B cell (primary cell): Measurements from ENCODE around the gene ABHD12B. TPM values are rescaled to one million over a fixed set of nuclear protein-coding genes. Genes with fewer than 3 reads are reported as not detected.

Experiments
- ATAC-seq: fragments of 200-7000 bp; cut with Tn5 transposase; one replicate; pipeline ENCODE4 v1.10.0; 2021; ENCODE audit warnings: low read depth, mild to moderate bottlenecking, moderate number of reproducible peaks, moderate library complexity
- CTCF ChIA-PET: fragments of 350-600 bp; sonication (Branson Sonifier 250); formaldehyde crosslinking; loops from one replicate; lab custom pipeline; 2021; ENCODE audit warnings: antibody characterized with exemption, inconsistent platforms; lab: Charles Lee
- POLR2A ChIA-PET: fragments of 350-600 bp; sonication (Branson Sonifier 250); formaldehyde crosslinking; loops from one replicate; lab custom pipeline; 2021; ENCODE audit warnings: antibody characterized with exemption; lab: Charles Lee
- DNase-seq: peaks from one replicate; pipeline ENCODE4 v3.0.0; 2013
- H2AFZ ChIP-seq: 2 replicates; pipeline ENCODE4 v1.6.1; 2012; ENCODE audit warnings: mild to moderate bottlenecking, low read depth, low read length; ENCODE audit not compliant: insufficient read depth, poor library complexity, severe bottlenecking
- H3K27ac ChIP-seq, 2 donors: 1 replicate in 1 of 2; 2 replicates in 1 of 2; pipeline ENCODE4 v1.5.1; 2012 to 2013; ENCODE audit warnings: low read length in 2 of 2, mild to moderate bottlenecking in 2 of 2, moderate library complexity in 1 of 2
- H3K27me3 ChIP-seq, 4 experiments: fragments of 200-600 bp in 1 of 4; sonication (generic) in 1 of 4; replicated peaks in 1 of 4; 1 replicate in 2 of 4; 2 replicates in 2 of 4; pipeline versions ENCODE4 v1.6.1 to v1.7.0; 2013 to 2016; ENCODE audit warnings: low read length in 3 of 4, mild to moderate bottlenecking in 2 of 4, mixed read lengths in 1 of 4, moderate library complexity in 1 of 4; ENCODE audit not compliant: insufficient read depth in 4 of 4, control insufficient read depth in 3 of 4; ENCODE audit errors: control extremely low read depth in 1 of 4
- H3K36me3 ChIP-seq, 2 experiments: replicated peaks in 1 of 2; 1 replicate in 1 of 2; 2 replicates in 1 of 2; pipeline versions ENCODE4 v1.6.1 to v1.7.1; 2013; ENCODE audit warnings: low read length in 1 of 2; ENCODE audit not compliant: insufficient read depth in 2 of 2, control insufficient read depth in 1 of 2; ENCODE audit errors: control extremely low read depth in 1 of 2, extremely low read depth in 1 of 2
- H3K4me1 ChIP-seq, 2 donors: fragments of 200-600 bp in 1 of 2; sonication (generic) in 1 of 2; 1 replicate in 1 of 2; 2 replicates in 1 of 2; pipeline versions ENCODE4 v1.5.1 to v1.6.1; 2013 to 2017; ENCODE audit warnings: low read length in 2 of 2; ENCODE audit not compliant: control insufficient read depth in 2 of 2, insufficient read depth in 2 of 2
- H3K4me2 ChIP-seq: replicated peaks from 2 replicates; pipeline ENCODE3; 2012; ENCODE audit warnings: mild to moderate bottlenecking, low read depth, low read length; ENCODE audit not compliant: poor library complexity, severe bottlenecking
- H3K4me3 ChIP-seq, 5 experiments: fragments of 200-600 bp in 1 of 5; sonication (generic) in 1 of 5; 1 replicate in 3 of 5; 2 replicates in 2 of 5; pipeline versions ENCODE4 v1.5.1 to v1.7.0; 2011 to 2016; ENCODE audit warnings: low read length in 4 of 5, mild to moderate bottlenecking in 4 of 5, low read depth in 2 of 5, control low read depth in 1 of 5, moderate library complexity in 1 of 5; ENCODE audit not compliant: insufficient read depth in 1 of 5; ENCODE audit errors: control extremely low read depth in 1 of 5, extremely low read depth in 1 of 5
- H3K79me2 ChIP-seq: fragments of 200-600 bp; sonication (generic); one replicate; pipeline ENCODE4 v1.6.0; 2016; ENCODE audit warnings: low read length; ENCODE audit not compliant: control insufficient read depth, insufficient read depth
- H3K9ac ChIP-seq: fragments of 200-600 bp; sonication (generic); 2 replicates; pipeline ENCODE4 v1.6.1; 2017; ENCODE audit warnings: mild to moderate bottlenecking, low read length, moderate library complexity
- H3K9me3 ChIP-seq, 3 donors: one replicate each; pipeline versions ENCODE4 v1.6.1 to v1.7.1; 2013; ENCODE audit warnings: low read length in 2 of 3; ENCODE audit not compliant: control insufficient read depth in 2 of 3, insufficient read depth in 1 of 3; ENCODE audit errors: control extremely low read depth in 1 of 3
- H4K20me1 ChIP-seq: 2 replicates; pipeline ENCODE4 v1.6.0; 2012; ENCODE audit warnings: mild to moderate bottlenecking, low read length; ENCODE audit not compliant: insufficient read depth, control insufficient read depth, poor library complexity, severe bottlenecking
- H3K27ac Mint-ChIP-seq: one replicate; pipeline ENCODE4 v1.8.0; 2021; ENCODE audit warnings: mixed read lengths
- H3K27me3 Mint-ChIP-seq: one replicate; pipeline ENCODE4 v1.8.0; 2021; ENCODE audit warnings: mixed read lengths
- H3K4me1 Mint-ChIP-seq: one replicate; pipeline ENCODE4 v1.8.0; 2021; ENCODE audit warnings: mixed read lengths
- H3K4me3 Mint-ChIP-seq: one replicate; pipeline ENCODE4 v1.8.0; 2021; ENCODE audit warnings: mixed read lengths
- H3K9me3 Mint-ChIP-seq: one replicate; pipeline ENCODE4 v1.8.0; 2022; ENCODE audit warnings: mixed read lengths; ENCODE audit not compliant: insufficient read depth
- CTCF ChIP-seq: fragments of 200-600 bp; IDR thresholded peaks from one replicate; pipeline ENCODE4 v1.8.0; 2022; ENCODE audit warnings: antibody characterized with exemption, mild to moderate bottlenecking
- EZH2 ChIP-seq: IDR thresholded peaks from 2 replicates; pipeline ENCODE4 v1.6.1; 2012; ENCODE audit warnings: borderline replicate concordance, low read depth, mild to moderate bottlenecking, moderate library complexity, low read length; ENCODE audit not compliant: insufficient read depth, poor library complexity, severe bottlenecking
- WGBS: methylation state at CpG from one replicate; pipeline ENCODE4 v1.1.5; 2013; ENCODE audit warnings: missing lambda C conversion rate; ENCODE audit not compliant: insufficient coverage; 5-methylcytosine and 5-hydroxymethylcytosine counted together
- intact Hi-C: fragments of 100-400 bp; cut with micrococcal nuclease; formaldehyde crosslinking; loops from one replicate; pipeline ENCODE4 v1.10.0; 2022
- polyA minus RNA-seq: library from RNA; depleted of rRNA, polyadenylated mRNA; stranded (reverse); fragments of >200 nt; gene quantifications from 2 replicates; pipeline ENCODE4 v1.2.3, GENCODE V29; 2012
- polyA plus RNA-seq: library from polyadenylated mRNA; depleted of rRNA; stranded (reverse); fragments of >200 nt; gene quantifications from 2 replicates; pipeline ENCODE4 v1.2.3, GENCODE V29; 2012
- total RNA-seq, 2 donors: library from RNA; stranded (reverse); fragments of 120-200 nt in 1 of 2; gene quantifications; 1 replicate in 1 of 2; 2 replicates in 1 of 2; pipeline versions ENCODE4 v1.2.3 to v1.2.4, GENCODE V29; 2013 to 2022

Gene ABHD12B
- not detected in 2 replicates for total RNA-seq
- not detected for total RNA-seq (2013)
- not detected in 2 replicates for polyA plus RNA-seq
- not detected in 2 replicates for polyA minus RNA-seq

- Mint-ChIP-seq H3K27ac (no peak within 1 kb of the TSS), H3K9me3 (no peaks in the 10 kb centered on the region), H3K4me3 (peak within 1 kb of the TSS; percentile 46), H3K27me3 (peaks cover 58% of the 10 kb centered on the region), H3K4me1 (peaks cover 28% of the 10 kb centered on the region)
- Histone ChIP-seq H3K79me2 (no peaks in the 10 kb centered on the region), H4K20me1 (no peaks in the 10 kb centered on the region), H3K4me3 (peak within 1 kb of the TSS in 1 of 5 experiments; percentile 40), H3K4me1 (peaks cover 22% of the 10 kb centered on the region in 2 donors), H3K27ac (no peak within 1 kb of the TSS), H3K9me3 (no peaks in the 10 kb centered on the region), H3K4me2 (peak within 1 kb of the TSS; percentile 65), H3K36me3 (no peaks in the 10 kb centered on the region), H2AFZ (peak within 1 kb of the TSS; percentile 47), H3K9ac (peak within 1 kb of the TSS; percentile 8), H3K27me3 (peaks cover 0 to 31% (median 23%) of the 10 kb centered on the region in 4 experiments)
- peak; percentile 56 for TF ChIP-seq EZH2
- TF ChIP-seq CTCF, result no peak
- no peak for ATAC-seq
- intact Hi-C loops, result no loop called here
- no peak for DNase-seq
- POLR2A ChIA-PET, result interaction anchor here (0.6 kb wide), 1 partner anchor 86 kb away, joined by 8 read pairs; no protein-coding TSS in a partner anchor
- 9% methylated on average over 58 of the region's 63 CpGs for WGBS
- CTCF ChIA-PET, result interaction anchor here (0.6 to 1.4 kb wide), 2 partner anchors 94 to 1113 kb away, joined by 3 to 4 read pairs; no protein-coding TSS in a partner anchor
These were observed at the start of gene ABHD12B for GRCh38 chr14:50871914-50872732. Gene ABHD12B, plus strand, starts transcription at chr14:50872053. Its CDS starts 122 bp downstream, at chr14:50872175.
